GM12878 (cell line): ENCODE results near the gene SSU72. TPM values are rescaled to one million over a fixed set of nuclear protein-coding genes. Genes with fewer than 3 reads are reported as not detected.

Experiments used
- ATAC-seq: fragments of 200-7000 bp; cut with Tn5 transposase; 3 replicates; pipeline ENCODE4 v1.9.1; 2020; ENCODE audit warnings: mild to moderate bottlenecking, moderate library complexity
- BruUV-seq: library from RNA; stranded (reverse); fragments of 400-500 nt; replicated peaks from 2 replicates; lab custom pipeline; 2021; lab: Mats Ljungman, UMichigan
- CTCF ChIA-PET: fragments of 300-600 bp; sonication (Branson Sonifier 250); formaldehyde crosslinking; extraction: SDS; loops from one replicate; lab custom pipeline; 2021; ENCODE audit warnings: inconsistent platforms; lab: Yijun Ruan, JAX
- POLR2A ChIA-PET: fragments of 350-600 bp; formaldehyde crosslinking; extraction: SDS; loops from one replicate; lab custom pipeline; 2021; ENCODE audit warnings: inconsistent platforms; lab: Charles Lee
- RAD21 ChIA-PET: fragments of 300-600 bp; sonication (Branson Sonifier 250); formaldehyde crosslinking; loops from one replicate; lab custom pipeline; 2023; ENCODE audit warnings: antibody characterized with exemption; ENCODE audit not compliant: unreplicated experiment; lab: Charles Lee
- SMC1A ChIA-PET: fragments of 300-600 bp; sonication (Branson Sonifier 250); formaldehyde crosslinking; loops from one replicate; lab custom pipeline; 2023; ENCODE audit not compliant: unreplicated experiment, uncharacterized antibody; lab: Charles Lee
- DNase-seq: peaks from one replicate; pipeline ENCODE4 v3.0.0-alpha.2; 2011; ENCODE audit warnings: low read depth, low spot score
- FAIRE-seq: peaks from 3 replicates; lab custom pipeline; 2011; peaks lifted over from hg19 to GRCh38; lab: Jason Lieb, UNC
- H2AFZ ChIP-seq: 2 replicates; pipeline ENCODE4 v1.6.0; 2011; ENCODE audit warnings: low read depth, low read length, control low read depth; ENCODE audit not compliant: control insufficient read depth
- H3K27ac ChIP-seq: 2 replicates; pipeline ENCODE4 v1.5.1; 2011; ENCODE audit warnings: control low read depth; ENCODE audit not compliant: control insufficient read depth, insufficient read depth
- H3K27me3 ChIP-seq, 2 experiments: replicated peaks in 1 of 2; 2 replicates each; pipeline versions ENCODE4 v1.6.0 to v1.6.1; 2011; ENCODE audit warnings: low read length in 1 of 2; ENCODE audit not compliant: control insufficient read depth in 2 of 2, insufficient read depth in 2 of 2
- H3K36me3 ChIP-seq, 2 experiments: 2 replicates each; pipeline ENCODE4 v1.5.1; 2011; ENCODE audit warnings: low read length in 1 of 2; ENCODE audit not compliant: control insufficient read depth in 2 of 2, insufficient read depth in 2 of 2
- H3K4me1 ChIP-seq: 2 replicates; pipeline ENCODE4 v1.6.1; 2011; ENCODE audit warnings: mild to moderate bottlenecking, low read length, moderate library complexity, mixed read lengths; ENCODE audit not compliant: control insufficient read depth, insufficient read depth
- H3K4me2 ChIP-seq: 2 replicates; pipeline ENCODE4 v1.6.0; 2011; ENCODE audit warnings: control low read depth; ENCODE audit not compliant: control insufficient read depth, insufficient read depth
- H3K4me3 ChIP-seq: fragments of 200-600 bp; sonication (generic); 2 replicates; pipeline ENCODE4 v1.5.1; 2016
- H3K79me2 ChIP-seq: 2 replicates; pipeline ENCODE4 v1.6.0; 2011; ENCODE audit warnings: low read length; ENCODE audit not compliant: control insufficient read depth, insufficient read depth
- H3K9ac ChIP-seq: 2 replicates; pipeline ENCODE4 v1.8.0; 2011; ENCODE audit warnings: low read length, control low read depth, mixed read lengths; ENCODE audit not compliant: control insufficient read depth, insufficient read depth
- H3K9me3 ChIP-seq: replicated peaks from 3 replicates; pipeline ENCODE4 v1.5.1; 2011; ENCODE audit warnings: mild to moderate bottlenecking, low read length; ENCODE audit not compliant: control insufficient read depth, insufficient read depth
- H4K20me1 ChIP-seq: 2 replicates; pipeline ENCODE4 v1.6.0; 2011; ENCODE audit not compliant: control insufficient read depth, insufficient read depth
- CHD1 ChIP-seq: IDR thresholded peaks from 2 replicates; pipeline ENCODE4 v1.6.1; 2012; ENCODE audit warnings: low read depth, low read length, improper control_type of control experiment
- CREB1 ChIP-seq: IDR thresholded peaks from 2 replicates; pipeline ENCODE4 v1.6.1; 2012; ENCODE audit warnings: low read depth, mild to moderate bottlenecking, inconsistent platforms
- KDM1A ChIP-seq: fragments of 200-600 bp; sonication (generic); IDR thresholded peaks from 2 replicates; pipeline ENCODE4 v1.6.1; 2016; ENCODE audit warnings: borderline replicate concordance
- MEF2B ChIP-seq: fragments of 450-650 bp; IDR thresholded peaks from 2 replicates; pipeline ENCODE4 v1.6.1; 2018; ENCODE audit warnings: mild to moderate bottlenecking, moderate library complexity; ENCODE audit not compliant: partially characterized antibody, poor library complexity, severe bottlenecking
- PML ChIP-seq: IDR thresholded peaks from 2 replicates; pipeline ENCODE4 v1.6.1; 2012; ENCODE audit warnings: low read length, inconsistent platforms
- POLR2A ChIP-seq: IDR thresholded peaks from 2 replicates; pipeline ENCODE4 v1.6.1; 2011; ENCODE audit warnings: low read depth, mild to moderate bottlenecking, low read length
- RAD51 ChIP-seq: fragments of 450-650 bp; IDR thresholded peaks from 2 replicates; pipeline ENCODE4 v1.6.1; 2016; ENCODE audit warnings: moderate library complexity, mild to moderate bottlenecking, inconsistent platforms
- RCOR1 ChIP-seq: conservative IDR thresholded peaks from 2 replicates; pipeline ENCODE4 v1.6.1; 2012; ENCODE audit warnings: low read depth, low read length, improper control_type of control experiment
- ZBTB4 ChIP-seq: fragments of 450-650 bp; formaldehyde crosslinking; IDR thresholded peaks from 2 replicates; pipeline ENCODE4 v1.4.0; 2022; ENCODE audit warnings: mild to moderate bottlenecking, moderate library complexity
- ZZZ3 ChIP-seq: IDR thresholded peaks from 2 replicates; pipeline ENCODE4 v1.6.1; 2011; ENCODE audit warnings: low read depth; ENCODE audit not compliant: control insufficient read depth, insufficient read length
- WGBS: methylation state at CpG from one replicate; pipeline ENCODE4 v1.1.6; 2016; ENCODE audit warnings: low lambda C conversion rate; ENCODE audit not compliant: insufficient replicate concordance, insufficient coverage; ENCODE audit errors: missing lambda C conversion rate; 5-methylcytosine and 5-hydroxymethylcytosine counted together
- in situ Hi-C: fragments of 300-500 bp; cut with MboI; formaldehyde crosslinking; loops from 9 replicates; pipeline ENCODE4 v1.14.3; 2018; ENCODE audit warnings: mixed read lengths
- intact Hi-C: fragments of 100-400 bp; cut with micrococcal nuclease; formaldehyde crosslinking; loops from one replicate; pipeline ENCODE4 v1.14.2; 2022; ENCODE audit not compliant: unreplicated experiment
- polyA plus RNA-seq, 11 experiments: library from polyadenylated mRNA; depleted of rRNA in 4 of 11; unstranded in 6 of 11; stranded (reverse) in 5 of 11; fragments of >200 nt; fragmentation: Nextera tagmentation in 4 of 11; fragmentation: Illumina TruSeq in 1 of 11; extraction: Ambion mirVana in 4 of 11; extraction: Trizol in 1 of 11; gene quantifications; 1 replicate in 1 of 11; 2 replicates in 10 of 11; pipeline versions ENCODE4 v1.2.1 to v1.2.3, GENCODE V29; 2011 to 2016; ENCODE audit warnings: inconsistent platforms in 2 of 11, missing spikeins in 2 of 11, low read depth in 1 of 11
- total RNA-seq, 4 experiments: library from RNA; depleted of rRNA in 3 of 4; stranded (reverse); fragments of >200 nt in 3 of 4; fragmentation: Illumina TruSeq in 1 of 4; extraction: Trizol in 1 of 4; gene quantifications; 2 replicates each; pipeline versions ENCODE4 v1.2.1 to v1.2.3, GENCODE V29; 2013 to 2021
- TF ChIP-seq, protein P1 (sequence below): fragments of 450-650 bp; IDR thresholded peaks from 2 replicates; pipeline ENCODE4 v1.6.1; 2018; ENCODE audit warnings: borderline replicate concordance, mild to moderate bottlenecking; ENCODE audit not compliant: partially characterized antibody

The SSU72 gene
- total and polyA plus RNA-seq, 10 of the 15 experiments (the other 5 are each of a cell fraction or from before 2014, with no cell fraction given) = 28.6 to 172 (median 67.7) TPM

DNA sequence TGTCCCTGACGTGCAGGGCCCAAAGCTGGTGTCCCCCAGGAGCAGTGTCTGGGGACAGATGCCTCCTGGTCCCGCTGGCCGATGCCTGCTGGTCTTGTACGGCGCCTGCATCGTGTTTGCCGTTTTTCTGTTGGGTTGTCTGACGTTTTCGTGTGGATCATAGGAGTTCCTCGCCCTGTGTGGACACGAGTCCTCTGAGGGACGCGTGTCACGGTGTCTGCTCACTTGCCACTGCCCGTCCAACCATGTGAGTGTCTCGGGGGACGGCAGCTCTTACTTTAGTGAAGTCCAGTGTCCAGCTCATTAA lies 48.1 kb upstream of the SSU72 start (continued):
- no peak for TF ChIP-seq ZZZ3

DNA sequence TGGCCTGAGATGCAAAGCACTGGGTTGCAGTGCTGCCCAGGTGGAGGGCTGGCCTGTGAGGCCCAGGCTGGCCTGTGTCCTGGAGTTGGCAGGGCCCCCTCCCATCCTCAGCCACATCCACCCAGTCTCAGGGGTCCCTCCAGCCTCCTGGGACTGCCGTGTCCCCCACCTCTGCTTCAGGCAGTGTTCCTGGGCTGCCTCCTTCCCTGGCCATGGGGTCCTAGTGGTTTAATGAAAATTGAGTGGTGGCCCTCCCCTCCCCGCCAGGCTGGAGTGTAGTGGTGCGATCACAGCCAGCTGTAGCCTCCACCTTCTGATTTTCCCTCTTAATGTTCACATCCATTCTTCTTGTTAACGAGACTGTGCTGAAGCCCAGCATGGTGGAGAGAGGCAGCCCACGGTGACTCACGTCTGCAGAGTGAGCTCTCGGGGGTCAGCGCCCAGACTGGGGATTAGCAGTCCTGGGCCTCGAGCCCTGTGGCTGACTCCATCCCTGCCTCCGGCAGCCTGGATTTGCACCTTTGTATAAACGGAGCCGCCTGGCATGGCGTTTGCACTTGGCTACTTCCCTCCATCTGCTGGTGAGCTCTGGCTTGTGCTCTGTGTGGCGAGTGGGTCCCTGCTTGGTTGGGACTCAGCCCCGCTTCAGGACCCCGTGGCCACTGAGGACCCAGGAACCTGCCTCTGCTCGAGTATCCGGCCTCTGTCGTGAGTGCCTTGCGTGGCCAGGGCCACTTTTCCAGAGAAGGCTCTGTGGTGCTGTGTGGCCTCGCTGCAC lies 47.5 kb upstream of the SSU72 start:
- Histone ChIP-seq H3K4me2 (no peak overlapping the region), H3K27ac (no peak overlapping the region), H3K36me3 (no peaks in the 10 kb centered on the region), H3K79me2 (no peaks in the 10 kb centered on the region), H3K4me1 (no peaks in the 10 kb centered on the region), H3K9me3 (no peaks in the 10 kb centered on the region), H2AFZ (no peak overlapping the region), H3K27me3 (no peaks in the 10 kb centered on the region), H3K9ac (no peak overlapping the region), H3K4me3 (no peak overlapping the region), H4K20me1 (no peaks in the 10 kb centered on the region)
- ATAC-seq (no peak), DNase-seq (no peak), FAIRE-seq (no peak)
- RAD21 ChIA-PET = no interaction called here
- no TSS peak for BruUV-seq
- TF ChIP-seq MEF2B = no peak
- TF ChIP-seq, protein P1, sequence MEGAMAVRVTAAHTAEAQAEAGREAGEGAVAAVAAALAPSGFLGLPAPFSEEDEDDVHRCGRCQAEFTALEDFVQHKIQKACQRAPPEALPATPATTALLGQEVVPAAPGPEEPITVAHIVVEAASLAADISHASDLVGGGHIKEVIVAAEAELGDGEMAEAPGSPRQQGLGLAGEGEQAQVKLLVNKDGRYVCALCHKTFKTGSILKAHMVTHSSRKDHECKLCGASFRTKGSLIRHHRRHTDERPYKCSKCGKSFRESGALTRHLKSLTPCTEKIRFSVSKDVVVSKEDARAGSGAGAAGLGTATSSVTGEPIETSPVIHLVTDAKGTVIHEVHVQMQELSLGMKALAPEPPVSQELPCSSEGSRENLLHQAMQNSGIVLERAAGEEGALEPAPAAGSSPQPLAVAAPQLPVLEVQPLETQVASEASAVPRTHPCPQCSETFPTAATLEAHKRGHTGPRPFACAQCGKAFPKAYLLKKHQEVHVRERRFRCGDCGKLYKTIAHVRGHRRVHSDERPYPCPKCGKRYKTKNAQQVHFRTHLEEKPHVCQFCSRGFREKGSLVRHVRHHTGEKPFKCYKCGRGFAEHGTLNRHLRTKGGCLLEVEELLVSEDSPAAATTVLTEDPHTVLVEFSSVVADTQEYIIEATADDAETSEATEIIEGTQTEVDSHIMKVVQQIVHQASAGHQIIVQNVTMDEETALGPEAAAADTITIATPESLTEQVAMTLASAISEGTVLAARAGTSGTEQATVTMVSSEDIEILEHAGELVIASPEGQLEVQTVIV = no peak
- TF ChIP-seq POLR2A = no peak
- TF ChIP-seq KDM1A = no peak
- TF ChIP-seq RCOR1 = no peak
- TF ChIP-seq PML = no peak
- TF ChIP-seq RAD51 = no peak
- TF ChIP-seq ZBTB4 = no peak
- TF ChIP-seq CREB1 = no peak
- no peak for TF ChIP-seq CHD1
- POLR2A ChIA-PET = no interaction called here
- CTCF ChIA-PET = no interaction called here
- WGBS = 62% methylated on average over 21 of the region's 21 CpGs
- in situ Hi-C loops (no loop called here), intact Hi-C loops (no loop called here)
- SMC1A ChIA-PET = no interaction called here
